CD14-positive monocyte (primary cell): ENCODE results near the gene RAI2. TPM values are rescaled to one million over a fixed set of nuclear protein-coding genes. Genes with fewer than 3 reads are reported as not detected.

Experiments used
- DNase-seq, 3 donors: peaks; one replicate each; pipeline ENCODE4 v3.0.0-alpha.2; 2011 to 2022
- H2AFZ ChIP-seq: 2 replicates; pipeline ENCODE4 v1.6.0; 2012; ENCODE audit warnings: mild to moderate bottlenecking, low read depth, low read length, inconsistent platforms; ENCODE audit not compliant: insufficient read depth, poor library complexity, severe bottlenecking
- H3K27ac ChIP-seq, 2 donors: 1 replicate in 1 of 2; 2 replicates in 1 of 2; pipeline ENCODE4 v1.5.1; 2012 to 2013; ENCODE audit warnings: low read length in 2 of 2, control low read depth in 1 of 2, inconsistent platforms in 1 of 2, low read depth in 1 of 2, mild to moderate bottlenecking in 1 of 2
- H3K27me3 ChIP-seq, 2 donors: one replicate each; pipeline versions ENCODE4 v1.6.0 to v1.6.1; 2011 to 2013; ENCODE audit warnings: low read length in 2 of 2; ENCODE audit not compliant: control insufficient read depth in 2 of 2, insufficient read depth in 2 of 2
- H3K36me3 ChIP-seq, 2 donors: replicated peaks in 1 of 2; 1 replicate in 1 of 2; 2 replicates in 1 of 2; pipeline versions ENCODE4 v1.5.1 to v1.6.1; 2012 to 2013; ENCODE audit warnings: low read length in 2 of 2, control low read depth in 1 of 2, inconsistent platforms in 1 of 2, mild to moderate bottlenecking in 1 of 2; ENCODE audit not compliant: insufficient read depth in 2 of 2, control insufficient read depth in 1 of 2
- H3K4me1 ChIP-seq, 2 donors: 1 replicate in 1 of 2; 2 replicates in 1 of 2; pipeline versions ENCODE4 v1.5.1 to v1.6.1; 2012 to 2013; ENCODE audit warnings: low read length in 2 of 2, control low read depth in 1 of 2, inconsistent platforms in 1 of 2, mild to moderate bottlenecking in 1 of 2, moderate library complexity in 1 of 2; ENCODE audit not compliant: insufficient read depth in 2 of 2, control insufficient read depth in 1 of 2
- H3K4me2 ChIP-seq: replicated peaks from 2 replicates; pipeline ENCODE3; 2012; ENCODE audit warnings: low read length, moderate library complexity, mild to moderate bottlenecking; ENCODE audit not compliant: poor library complexity, severe bottlenecking; ENCODE audit errors: extremely low read depth
- H3K4me3 ChIP-seq, 3 experiments: fragments of 200-600 bp in 1 of 3; sonication (generic) in 1 of 3; replicated peaks in 1 of 3; 1 replicate in 2 of 3; 2 replicates in 1 of 3; pipeline ENCODE4 v1.5.1; 2011 to 2013; ENCODE audit warnings: low read length in 3 of 3, mild to moderate bottlenecking in 3 of 3, control low read depth in 2 of 3, low read depth in 2 of 3, inconsistent platforms in 1 of 3, moderate library complexity in 1 of 3
- H3K79me2 ChIP-seq: 2 replicates; pipeline ENCODE4 v1.6.0; 2012; ENCODE audit warnings: mild to moderate bottlenecking, control low read depth, inconsistent platforms, low read length, moderate library complexity; ENCODE audit not compliant: insufficient read depth
- H3K9ac ChIP-seq: 2 replicates; pipeline ENCODE4 v1.6.0; 2017; ENCODE audit warnings: low read length, mild to moderate bottlenecking; ENCODE audit not compliant: insufficient read depth, poor library complexity, severe bottlenecking
- H3K9me3 ChIP-seq, 2 donors: replicated peaks in 1 of 2; 1 replicate in 1 of 2; 2 replicates in 1 of 2; pipeline versions ENCODE4 v1.5.1 to v1.6.1; 2012 to 2013; ENCODE audit warnings: low read length in 2 of 2, control low read depth in 1 of 2; ENCODE audit not compliant: control insufficient read depth in 1 of 2, insufficient read depth in 1 of 2
- H4K20me1 ChIP-seq: 2 replicates; pipeline ENCODE4 v1.6.0; 2012; ENCODE audit warnings: mild to moderate bottlenecking, low read length, control low read depth, moderate library complexity; ENCODE audit not compliant: insufficient read depth
- H3K27ac Mint-ChIP-seq, 7 donors: one replicate each; pipeline ENCODE4 v1.8.0; 2020; ENCODE audit warnings: mild to moderate bottlenecking in 7 of 7, mixed read lengths in 7 of 7, moderate library complexity in 6 of 7, inconsistent platforms in 2 of 7
- H3K27me3 Mint-ChIP-seq, 3 donors: one replicate each; pipeline ENCODE4 v1.8.0; 2021 to 2022; ENCODE audit warnings: low read depth in 3 of 3, mild to moderate bottlenecking in 3 of 3, mixed read lengths in 3 of 3, moderate library complexity in 3 of 3, inconsistent platforms in 1 of 3
- H3K36me3 Mint-ChIP-seq, 2 donors: one replicate each; pipeline ENCODE4 v1.8.0; 2020; ENCODE audit warnings: mixed read lengths in 2 of 2, inconsistent platforms in 1 of 2, mild to moderate bottlenecking in 1 of 2
- H3K4me1 Mint-ChIP-seq: one replicate; pipeline ENCODE4 v1.8.0; 2020; ENCODE audit warnings: mild to moderate bottlenecking, mixed read lengths
- H3K4me3 Mint-ChIP-seq, 2 donors: one replicate each; pipeline ENCODE4 v1.8.0; 2020; ENCODE audit warnings: mild to moderate bottlenecking in 2 of 2, mixed read lengths in 2 of 2, moderate library complexity in 1 of 2
- H3K9me3 Mint-ChIP-seq, 7 donors: one replicate each; pipeline ENCODE4 v1.8.0; 2020 to 2022; ENCODE audit warnings: mixed read lengths in 7 of 7, mild to moderate bottlenecking in 6 of 7, moderate library complexity in 6 of 7, inconsistent platforms in 2 of 7
- CTCF ChIP-seq: fragments of 200-600 bp; IDR thresholded peaks from one replicate; pipeline ENCODE4 v1.8.0; 2022; ENCODE audit warnings: antibody characterized with exemption, mild to moderate bottlenecking
- WGBS: methylation state at CpG from one replicate; pipeline ENCODE4 v1.1.5; 2013; ENCODE audit warnings: missing lambda C conversion rate; ENCODE audit not compliant: insufficient coverage; 5-methylcytosine and 5-hydroxymethylcytosine counted together
- intact Hi-C, 2 donors: fragments of 100-400 bp; cut with micrococcal nuclease; formaldehyde crosslinking; loops; one replicate each; pipeline versions ENCODE4 v1.15.0 to v1.15.1; 2023
- polyA plus RNA-seq, 3 donors: library from polyadenylated mRNA; depleted of rRNA in 1 of 3; unstranded in 2 of 3; stranded (reverse) in 1 of 3; fragments of 300-500 nt in 2 of 3; fragments of >200 nt in 1 of 3; fragmentation: Illumina TruSeq in 2 of 3; gene quantifications; 1 replicate in 2 of 3; 2 replicates in 1 of 3; pipeline ENCODE4 v1.2.3, GENCODE V29; 2012 to 2021

The RAI2 gene
- polyA plus RNA-seq, 3 donors = not detected

DNA sequence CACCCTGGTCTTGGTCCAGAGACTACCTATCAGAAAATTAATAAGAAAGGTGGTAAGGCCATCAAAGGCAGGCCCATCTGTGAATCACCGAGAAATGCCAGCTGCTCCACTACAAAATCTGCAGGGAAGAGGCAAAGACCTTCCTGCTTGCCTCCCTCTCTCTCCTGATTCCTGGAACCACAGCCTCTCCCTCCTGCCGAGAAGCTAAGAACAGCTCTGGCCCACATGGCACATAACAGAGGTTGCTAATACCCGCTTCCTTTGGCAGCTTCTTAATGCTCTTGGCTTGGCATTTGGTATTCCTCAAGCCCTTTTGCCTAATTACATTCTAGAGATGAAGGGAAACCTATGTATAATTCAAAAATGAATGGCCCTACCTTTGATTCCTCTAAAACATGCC lies 32.9 kb downstream of the RAI2 start:
- Histone ChIP-seq H3K9me3 (peaks cover 3 to 8% of the 10 kb centered on the region in 2 donors), H2AFZ (no peak overlapping the region), H3K4me1 (no peaks in the 10 kb centered on the region), H3K27me3 (peaks cover 0 to 2% of the 10 kb centered on the region in 2 donors), H3K9ac (no peak overlapping the region), H3K36me3 (no peaks in the 10 kb centered on the region), H3K4me3 (no peak overlapping the region), H3K27ac (no peak overlapping the region), H3K79me2 (no peaks in the 10 kb centered on the region), H3K4me2 (no peak overlapping the region), H4K20me1 (no peaks in the 10 kb centered on the region)
- H3K27me3 Mint-ChIP-seq = peaks cover 0 to 7% (median 0%) of the 10 kb centered on the region in 3 donors
- intact Hi-C loops = no loop called here
- no peak for DNase-seq
- 83% methylated on average over 1 of the region's 3 CpGs for WGBS
- peaks cover 3 to 5% (median 3%) of the 10 kb centered on the region in 7 donors for H3K9me3 Mint-ChIP-seq
- no peak overlapping the region for H3K4me3 Mint-ChIP-seq
- no peak for TF ChIP-seq CTCF
- H3K27ac Mint-ChIP-seq = no peak overlapping the region
- H3K4me1 Mint-ChIP-seq = peaks cover 16% of the 10 kb centered on the region
- no peaks in the 10 kb centered on the region for H3K36me3 Mint-ChIP-seq

DNA sequence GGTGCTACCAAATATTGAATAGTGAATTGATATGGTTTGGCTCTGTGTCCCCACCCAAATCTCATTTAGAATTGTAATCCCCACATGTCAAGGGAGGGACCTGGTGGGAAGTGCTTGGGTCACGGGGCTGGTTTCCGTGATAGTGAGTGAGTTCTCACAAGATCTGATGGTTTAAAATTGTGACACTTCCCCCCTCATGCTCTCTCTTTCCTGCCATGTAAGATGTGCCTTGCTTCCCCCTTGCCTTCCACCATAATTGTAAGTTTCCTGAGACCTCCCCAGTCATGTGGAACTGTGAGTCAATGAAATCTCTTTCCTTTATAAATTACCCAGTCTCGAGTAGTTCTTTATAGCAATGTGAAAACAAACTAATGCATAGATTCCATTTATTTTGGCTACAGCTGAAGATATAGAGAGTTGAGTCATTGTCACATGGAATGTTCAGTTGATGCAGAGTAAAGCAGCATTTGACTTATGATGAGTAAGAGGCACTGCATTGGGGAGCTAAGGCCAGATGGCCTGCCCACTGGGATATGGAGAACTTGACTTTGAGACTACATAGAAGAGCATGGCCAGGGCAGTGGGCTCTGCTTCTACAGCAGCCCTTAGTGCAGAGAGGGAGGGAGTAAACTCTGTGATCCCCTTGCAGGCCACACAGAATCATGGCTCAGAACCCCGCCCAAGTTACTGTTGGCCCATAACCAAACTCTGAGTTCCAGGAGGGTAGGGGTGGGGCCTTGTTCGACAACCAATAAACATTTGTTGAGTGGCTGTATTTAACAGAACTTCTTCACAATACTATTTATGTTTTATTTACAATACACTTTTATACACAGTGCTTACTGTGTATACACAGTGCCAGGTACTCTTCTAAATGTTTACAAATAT lies 34.2 kb downstream of the RAI2 start:
- Histone ChIP-seq H3K4me3 (no peak overlapping the region), H3K27me3 (peaks cover 0 to 2% of the 10 kb centered on the region in 2 donors), H3K9me3 (peaks cover 3 to 8% of the 10 kb centered on the region in 2 donors), H2AFZ (no peak overlapping the region), H4K20me1 (no peaks in the 10 kb centered on the region), H3K4me1 (no peaks in the 10 kb centered on the region), H3K27ac (no peak overlapping the region), H3K9ac (no peak overlapping the region), H3K36me3 (no peaks in the 10 kb centered on the region), H3K79me2 (no peaks in the 10 kb centered on the region), H3K4me2 (no peak overlapping the region)
- Mint-ChIP-seq H3K4me3 (no peak overlapping the region), H3K27me3 (peaks cover 0 to 7% (median 2%) of the 10 kb centered on the region in 3 donors), H3K9me3 (peaks cover 3 to 5% (median 3%) of the 10 kb centered on the region in 7 donors), H3K4me1 (peaks cover 16% of the 10 kb centered on the region), H3K27ac (no peak overlapping the region), H3K36me3 (no peaks in the 10 kb centered on the region)
- DNase-seq = no peak
- intact Hi-C loops = no loop called here
- WGBS = no CpG with 5 or more reads among the region's 5 CpGs
- no peak for TF ChIP-seq CTCF
